NCI-H2227 (cell line): ENCODE measurements around the gene PIM2.

Experiments used
- DNase-seq: peaks from one replicate; lab custom pipeline; 2025; ENCODE audit not compliant: unreplicated experiment; lab: John Stamatoyannopoulos, UW

The PIM2 gene

GRCh38 chrX:48918643-48919340 is at the start of gene PIM2:
TSS of gene PIM2 (minus strand) at chrX:48919024. CDS start at chrX:48918834, 190 bp downstream.
- DNase-seq = peak; percentile 99

- DNase-seq = no peak
These were observed 49.6 kb upstream of the PIM2 start for GRCh38 chrX:48968377-48968776.

- DNase-seq = no peak
These were observed 48.2 kb upstream of the PIM2 start for GRCh38 chrX:48966796-48967579.

- DNase-seq = no peak
These were observed 47.1 kb upstream of the PIM2 start for GRCh38 chrX:48965959-48966358.

GRCh38 chrX:48961585-48962091 is 42.8 kb upstream of the PIM2 start:
- no peak for DNase-seq

- DNase-seq = no peak
These were observed 41.5 kb upstream of the PIM2 start for GRCh38 chrX:48960291-48960690.

- peak; percentile 71 for DNase-seq
These were observed 39.8 kb upstream of the PIM2 start for GRCh38 chrX:48958635-48959094.

- DNase-seq = peak; percentile 99
These were observed 39.2 kb upstream of the PIM2 start for GRCh38 chrX:48957827-48958634.

GRCh38 chrX:48957477-48957826 is 38.6 kb upstream of the PIM2 start, which contains the start of gene OTUD5:
TSS of gene OTUD5 (minus strand) at chrX:48957607. CDS start at chrX:48957570, 37 bp downstream.
- DNase-seq = peak; percentile 93

- DNase-seq = no peak
These were observed 38.0 kb upstream of the PIM2 start for GRCh38 chrX:48956728-48957414.

- DNase-seq = no peak
These were observed 29.8 kb upstream of the PIM2 start for GRCh38 chrX:48948589-48948988.

- peak; percentile 69 for DNase-seq
These were observed 26.9 kb upstream of the PIM2 start for GRCh38 chrX:48945517-48946348.

GRCh38 chrX:48942895-48943294 is 24.1 kb upstream of the PIM2 start:
- DNase-seq = no peak

GRCh38 chrX:48940404-48940955 is 21.7 kb upstream of the PIM2 start:
- no peak for DNase-seq

- no peak for DNase-seq
These were observed 20.9 kb upstream of the PIM2 start for GRCh38 chrX:48939524-48940228.

- no peak for DNase-seq
These were observed 20.0 kb upstream of the PIM2 start for GRCh38 chrX:48938721-48939425.

GRCh38 chrX:48937054-48937907 is 18.5 kb upstream of the PIM2 start:
- DNase-seq = no peak
